ENCODE measurements around the gene MASP2.

GRCh38 chr1:10990828-10991227, 56.2 kb downstream of the MASP2 start:
- no peak for TF ChIP-seq POLR2A (IDR thresholded peaks at IDR 0.05; ENCODE audit: low read length)
- no peak for TF ChIP-seq GATA1 (IDR thresholded peaks at IDR 0.05; ENCODE audit: low read depth, low read length)

Measured in erythroblast (primary cell).